Islet of Langerhans (tissue), 1 donor: ENCODE data around the gene EPB41L4B.
"Not testable (repeated sequence)": the region's sequence is repeated elsewhere in the genome, so short reads cannot be mapped to it uniquely, and the experiment has no call there.

ENCODE experiments used
- FAIRE-seq: peaks from one replicate; lab custom pipeline; 2011; peaks lifted over from hg19 to GRCh38; lab: Jason Lieb, UNC

Gene EPB41L4B

DNA sequence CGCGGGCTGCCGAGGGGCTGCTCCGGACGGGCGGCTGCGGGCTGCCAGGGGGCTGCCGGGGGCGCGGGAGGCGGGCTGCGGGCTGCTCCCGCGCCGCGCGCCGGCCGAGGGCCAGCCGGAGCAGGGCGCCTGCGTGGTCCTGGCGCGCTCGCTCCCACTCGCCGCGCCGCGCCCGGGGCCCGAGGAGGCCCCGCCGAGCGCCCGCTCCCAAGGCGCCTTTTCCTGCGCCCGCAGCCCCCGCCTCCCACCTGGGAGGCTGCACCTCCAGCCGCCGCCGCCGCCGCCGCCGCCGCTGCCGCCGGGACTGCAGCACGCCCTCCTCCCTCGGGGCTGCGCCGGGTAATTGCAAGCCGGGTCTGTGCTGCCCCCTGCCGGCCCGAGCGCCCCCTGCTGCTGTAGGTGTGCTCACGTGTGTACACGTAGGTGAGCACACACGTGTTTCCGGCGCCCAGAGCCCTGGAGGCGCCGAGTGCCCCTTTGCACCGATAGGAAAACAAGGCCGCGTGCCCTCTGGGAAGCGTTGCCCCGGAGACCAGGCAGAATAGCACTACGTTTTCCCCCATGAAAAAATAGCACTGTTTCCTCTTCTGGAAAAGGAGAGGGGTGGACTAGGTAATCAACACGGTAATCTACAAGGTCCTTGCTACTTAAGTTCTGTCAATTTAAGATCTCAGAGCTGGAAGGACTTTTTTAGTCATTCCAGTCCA, at the start of gene EPB41L4B:
TSS of gene EPB41L4B (minus strand) at position 318 of the 707 bp plus-strand sequence. CDS start 613 bp downstream, outside the sequence.
- FAIRE-seq: no peak

GRCh38 chr9:109369285-109369684, 48.4 kb upstream of the EPB41L4B start:
- FAIRE-seq: no peak

DNA sequence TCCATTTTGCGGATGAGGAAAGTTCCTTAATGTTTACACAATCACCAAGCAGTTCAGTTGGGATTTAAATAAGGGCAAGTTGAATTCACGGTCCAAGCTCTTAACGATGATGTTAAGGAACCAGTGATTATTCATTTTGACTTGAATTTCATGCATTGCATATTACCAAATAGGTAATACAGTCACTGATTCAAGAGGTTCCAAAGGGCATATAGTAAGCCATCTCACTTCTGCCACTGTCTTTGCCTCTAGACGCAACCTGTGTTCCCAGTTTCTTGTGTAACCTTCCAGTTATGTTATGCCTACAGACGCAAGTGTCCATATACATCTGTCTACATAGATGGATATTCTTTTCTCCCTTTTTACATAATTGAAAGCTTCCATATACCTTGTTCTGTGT, 39.9 kb upstream of the EPB41L4B start:
- FAIRE-seq: no peak

- FAIRE-seq: not testable (repeated sequence)
These were observed 38.2 kb upstream of the EPB41L4B start for GRCh38 chr9:109358968-109359603.

GRCh38 chr9:109355564-109356297, 34.9 kb upstream of the EPB41L4B start:
- no peak for FAIRE-seq

DNA sequence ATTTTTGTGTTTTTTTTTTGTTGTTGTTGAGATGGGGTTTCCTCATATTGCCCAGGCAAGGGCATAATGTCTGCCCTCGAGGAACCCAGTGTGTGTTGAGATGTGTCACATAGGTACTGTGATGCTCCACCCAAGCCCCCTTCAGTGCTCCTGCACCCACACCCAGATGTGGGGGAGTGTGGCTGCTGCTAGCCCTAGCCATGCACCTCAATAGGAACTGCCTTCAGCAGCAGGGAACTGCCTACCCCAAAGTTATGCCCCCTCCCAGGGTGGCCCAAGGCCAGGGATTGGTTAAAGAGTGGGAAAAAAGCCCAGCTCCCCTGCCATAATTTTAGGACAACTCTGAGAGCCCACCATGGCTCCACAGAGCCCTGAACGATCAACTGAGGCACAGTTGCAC, 33.3 kb upstream of the EPB41L4B start:
- no peak for FAIRE-seq

GRCh38 chr9:109351032-109351431, 30.2 kb upstream of the EPB41L4B start:
- FAIRE-seq: no peak

- FAIRE-seq: no peak
These were observed 28.6 kb upstream of the EPB41L4B start for GRCh38 chr9:109349421-109349846.

DNA sequence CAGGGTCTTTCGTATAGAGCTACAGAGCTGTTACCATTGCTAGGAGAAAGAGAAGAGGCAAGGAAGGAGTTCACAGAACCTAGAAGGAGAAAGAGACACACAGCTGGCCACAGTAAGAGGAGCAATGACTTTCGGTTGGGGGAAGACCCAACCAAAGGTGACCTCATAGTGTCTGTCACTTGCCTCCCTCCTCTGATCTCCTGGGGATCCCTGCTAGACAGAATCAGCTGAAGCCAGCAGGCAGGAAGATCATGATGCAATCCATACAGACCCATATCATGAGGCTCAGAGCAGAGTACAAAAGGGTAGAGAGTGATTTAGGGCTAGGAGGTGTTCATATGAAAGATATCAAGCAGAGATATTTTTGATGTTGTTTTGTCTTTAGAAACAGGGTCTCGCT, 26.0 kb upstream of the EPB41L4B start:
- FAIRE-seq: no peak

GRCh38 chr9:109344866-109345265, 24.0 kb upstream of the EPB41L4B start:
- FAIRE-seq: no peak

DNA sequence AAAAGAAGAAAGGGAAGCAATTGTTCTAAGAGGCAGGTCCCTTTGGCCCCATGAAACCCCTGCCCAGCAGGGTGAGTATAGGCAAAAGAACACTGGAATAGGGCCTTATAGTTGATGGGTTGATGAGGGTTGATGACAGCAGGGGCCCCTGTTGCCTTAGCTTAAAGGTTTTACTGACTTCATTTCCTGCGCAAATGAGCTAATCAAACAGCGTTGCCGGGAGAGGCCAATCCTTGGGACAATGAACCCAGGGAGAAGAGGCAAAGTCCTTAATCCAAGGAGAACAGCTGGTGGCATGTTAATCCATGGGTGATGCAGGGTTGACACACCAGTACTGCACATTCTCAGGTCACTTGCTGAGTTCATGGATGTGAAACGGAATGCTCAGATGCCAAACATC, 22.0 kb upstream of the EPB41L4B start:
- no peak for FAIRE-seq

- no peak for FAIRE-seq
These were observed 20.7 kb upstream of the EPB41L4B start for GRCh38 chr9:109341561-109341960.

DNA sequence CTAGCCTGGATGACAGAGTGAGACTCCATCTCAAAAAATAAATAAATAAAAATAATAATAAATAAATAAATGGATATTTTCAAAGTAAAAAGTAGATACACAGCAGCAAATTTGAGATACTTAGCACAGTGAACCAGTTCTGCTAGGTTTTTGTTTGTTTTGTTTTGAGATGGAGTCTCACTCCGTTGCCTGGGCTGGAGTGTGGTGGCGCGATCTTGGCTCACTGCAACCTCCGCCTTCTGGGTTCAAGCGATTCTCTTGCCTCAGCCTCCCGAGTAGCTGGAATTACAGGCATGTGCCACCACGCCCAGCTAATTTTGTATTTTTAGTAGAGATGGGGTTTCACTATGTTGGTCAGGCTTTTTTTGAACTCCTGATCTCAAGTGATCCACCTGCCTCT, 20.1 kb upstream of the EPB41L4B start:
- not testable (repeated sequence) for FAIRE-seq

DNA sequence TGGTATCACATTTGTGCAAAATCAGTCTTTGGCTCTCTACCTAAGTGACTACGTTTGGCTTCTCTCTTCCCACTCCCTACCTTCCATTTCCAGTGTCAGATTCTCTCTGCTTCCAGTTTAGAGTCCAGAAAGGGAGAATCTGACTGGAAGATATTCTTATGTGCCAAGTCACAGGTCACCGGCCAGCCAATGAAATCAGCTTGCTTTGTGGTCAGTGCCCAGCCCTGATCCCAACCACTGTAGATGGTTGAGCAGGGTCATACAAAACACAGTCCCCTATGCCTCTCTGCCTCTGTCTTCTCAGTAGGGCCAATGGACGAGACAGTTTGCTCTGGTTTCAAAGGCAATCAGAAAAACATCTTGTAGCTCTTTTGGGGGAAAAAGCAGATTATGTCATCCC, 15.6 kb upstream of the EPB41L4B start:
- no peak for FAIRE-seq

DNA sequence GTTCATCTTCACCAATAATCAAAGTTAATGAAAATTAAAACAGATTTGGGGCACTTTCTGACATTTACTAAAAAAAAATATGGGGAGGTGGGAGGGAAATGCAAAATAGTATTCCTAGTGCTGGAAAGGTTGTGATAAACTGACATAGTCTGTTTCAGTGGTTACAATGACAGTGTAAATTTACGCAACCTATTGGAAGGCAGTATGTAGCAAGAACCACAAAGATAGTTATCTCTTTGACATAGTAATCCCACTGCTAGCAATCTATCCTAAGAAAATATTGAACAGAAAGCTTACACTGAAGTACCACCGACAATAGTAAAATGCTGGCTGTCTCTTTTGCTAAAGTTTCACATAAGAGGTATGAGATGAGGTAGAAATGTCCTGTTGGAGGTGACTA, 15.1 kb upstream of the EPB41L4B start:
- no peak for FAIRE-seq

GRCh38 chr9:109335121-109335520, 14.3 kb upstream of the EPB41L4B start:
- no peak for FAIRE-seq

GRCh38 chr9:109331353-109331752, 10.5 kb upstream of the EPB41L4B start:
- no peak for FAIRE-seq

GRCh38 chr9:109329638-109330258, 8.9 kb upstream of the EPB41L4B start:
- no peak for FAIRE-seq

GRCh38 chr9:109328978-109329637, 8.2 kb upstream of the EPB41L4B start:
- FAIRE-seq: no peak

DNA sequence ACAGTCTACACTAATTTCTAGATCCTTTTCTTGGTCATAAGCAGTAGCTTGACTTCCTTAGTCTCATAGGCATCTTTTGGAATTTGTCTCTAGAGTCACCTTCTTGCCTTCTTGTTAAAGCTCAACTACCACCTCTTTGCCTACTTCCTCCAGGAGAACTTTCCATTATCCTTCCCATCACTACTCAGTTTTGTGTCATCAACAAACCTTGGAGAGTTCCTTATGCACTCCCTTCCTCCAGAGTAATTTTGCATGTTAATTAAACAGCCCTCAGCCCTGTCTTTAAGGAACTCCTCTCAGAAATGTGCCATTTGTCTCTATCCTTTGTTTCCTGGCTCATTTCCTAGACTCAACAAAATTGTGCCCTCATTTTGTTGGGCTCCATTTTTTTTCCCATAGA, 4.2 kb upstream of the EPB41L4B start:
- FAIRE-seq: no peak

DNA sequence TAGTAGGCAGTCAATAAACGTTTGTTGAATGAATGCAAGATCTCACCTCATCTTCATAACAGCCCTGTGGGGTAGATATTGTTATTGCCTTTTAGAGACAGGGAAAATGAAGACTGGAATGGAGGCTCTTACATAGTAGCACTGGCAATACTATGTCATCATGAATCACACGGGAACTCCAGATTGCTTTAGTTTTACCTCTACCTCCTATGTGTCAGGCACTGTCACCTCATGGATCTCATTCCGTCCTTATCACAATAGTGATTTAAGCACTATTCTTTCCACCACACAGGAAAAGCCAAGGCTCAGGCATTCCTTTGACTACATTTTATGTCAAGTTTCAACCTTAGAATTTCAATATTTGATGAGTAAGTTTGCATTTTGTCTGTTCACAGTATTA, 2.9 kb upstream of the EPB41L4B start:
- FAIRE-seq: no peak

- no peak for FAIRE-seq
These were observed 868 bp upstream of the EPB41L4B start for GRCh38 chr9:109321727-109322126.
